ENCODE results near the gene EMP1.

Gene EMP1

GRCh38 chr12:13194401-13195110 is 2.0 kb upstream of the EMP1 start:
- peaks cover 0 to 8% of the 10 kb centered on the region in 2 experiments for H3K4me1 ChIP-seq (ENCODE audit: control insufficient read depth in 1 of 2, insufficient read depth in 1 of 2, low read depth in 1 of 2, low read length in 1 of 2)
- peaks cover 37% of the 10 kb centered on the region for H3K27me3 ChIP-seq
- no peak for TF ChIP-seq CTCF (IDR thresholded peaks at IDR 0.05)
- H3K4me3 ChIP-seq (ENCODE audit: low read depth in 1 of 2, low read length in 1 of 2), result no peak overlapping the region
- H3K36me3 ChIP-seq, result no peaks in the 10 kb centered on the region
- no peaks in the 10 kb centered on the region for H3K9me3 ChIP-seq
- H3K27ac ChIP-seq, result no peak overlapping the region

GRCh38 chr12:13195250-13195649 is 1.3 kb upstream of the EMP1 start:
- H3K27ac ChIP-seq, result no peak overlapping the region

GRCh38 chr12:13195785-13196129 is 769 bp upstream of the EMP1 start:
- no peak overlapping the region for H3K27ac ChIP-seq
- no peak overlapping the region for H3K4me3 ChIP-seq (ENCODE audit: low read depth in 1 of 2, low read length in 1 of 2)
- H3K4me1 ChIP-seq (ENCODE audit: control insufficient read depth in 1 of 2, insufficient read depth in 1 of 2, low read depth in 1 of 2, low read length in 1 of 2), result peaks cover 0 to 8% of the 10 kb centered on the region in 2 experiments
- H3K36me3 ChIP-seq, result no peaks in the 10 kb centered on the region
- peaks cover 38% of the 10 kb centered on the region for H3K27me3 ChIP-seq
- H3K9me3 ChIP-seq, result no peaks in the 10 kb centered on the region
- no peak for TF ChIP-seq CTCF (IDR thresholded peaks at IDR 0.05)

More at GRCh38 chr12:13195250-13195649, 1.3 kb upstream of the EMP1 start:
- TF ChIP-seq CTCF (IDR thresholded peaks at IDR 0.05), result no peak
- Histone ChIP-seq H3K27me3 (peaks cover 37% of the 10 kb centered on the region), H3K4me1 (ENCODE audit: control insufficient read depth in 1 of 2, insufficient read depth in 1 of 2, low read depth in 1 of 2, low read length in 1 of 2) (peaks cover 0 to 8% of the 10 kb centered on the region in 2 experiments), H3K36me3 (no peaks in the 10 kb centered on the region), H3K4me3 (ENCODE audit: low read depth in 1 of 2, low read length in 1 of 2) (no peak overlapping the region), H3K9me3 (no peaks in the 10 kb centered on the region)

GRCh38 chr12:13197032-13197431 is 506 bp downstream of the EMP1 start:
- Histone ChIP-seq H3K27ac (no peak overlapping the region), H3K36me3 (no peaks in the 10 kb centered on the region), H3K4me3 (ENCODE audit: low read depth in 1 of 2, low read length in 1 of 2) (no peak overlapping the region), H3K27me3 (peaks cover 47% of the 10 kb centered on the region), H3K4me1 (ENCODE audit: control insufficient read depth in 1 of 2, insufficient read depth in 1 of 2, low read depth in 1 of 2, low read length in 1 of 2) (peaks cover 0 to 8% of the 10 kb centered on the region in 2 experiments), H3K9me3 (no peaks in the 10 kb centered on the region)
- TF ChIP-seq CTCF (IDR thresholded peaks at IDR 0.05), result no peak

- H3K27ac ChIP-seq, result no peak overlapping the region
- peaks cover 0 to 8% of the 10 kb centered on the region in 2 experiments for H3K4me1 ChIP-seq (ENCODE audit: control insufficient read depth in 1 of 2, insufficient read depth in 1 of 2, low read depth in 1 of 2, low read length in 1 of 2)
- H3K27me3 ChIP-seq, result peaks cover 47% of the 10 kb centered on the region
- no peaks in the 10 kb centered on the region for H3K36me3 ChIP-seq
- no peaks in the 10 kb centered on the region for H3K9me3 ChIP-seq
- no peak overlapping the region for H3K4me3 ChIP-seq (ENCODE audit: low read depth in 1 of 2, low read length in 1 of 2)
- TF ChIP-seq CTCF (IDR thresholded peaks at IDR 0.05), result no peak
These were observed 1.1 kb downstream of the EMP1 start for GRCh38 chr12:13197526-13198143.

All from neutrophil (primary cell).